Neutrophil (primary cell): ENCODE measurements around the gene TMC3.
A peak's percentile ranks its signal among the peaks of the same experiment; 100 is the strongest.

ENCODE experiments used
- H3K27ac ChIP-seq: fragments of 200-600 bp; sonication (generic); 2 replicates; pipeline ENCODE4 v1.5.1; 2016; ENCODE audit warnings: mild to moderate bottlenecking, moderate library complexity
- H3K27me3 ChIP-seq: fragments of 200-600 bp; sonication (generic); 2 replicates; pipeline ENCODE4 v1.6.0; 2016; ENCODE audit warnings: mild to moderate bottlenecking
- H3K36me3 ChIP-seq: fragments of 200-600 bp; sonication (generic); 2 replicates; pipeline ENCODE4 v1.5.1; 2017
- H3K4me1 ChIP-seq, 2 experiments: fragments of 200-600 bp in 1 of 2; sonication (generic) in 1 of 2; 1 replicate in 1 of 2; 2 replicates in 1 of 2; pipeline versions ENCODE4 v1.5.1 to v1.6.1; 2013 to 2016; ENCODE audit warnings: low read depth in 1 of 2, low read length in 1 of 2, mild to moderate bottlenecking in 1 of 2, moderate library complexity in 1 of 2; ENCODE audit not compliant: control insufficient read depth in 1 of 2, insufficient read depth in 1 of 2
- H3K4me3 ChIP-seq, 2 experiments: fragments of 200-600 bp in 1 of 2; sonication (generic) in 1 of 2; 1 replicate in 1 of 2; 2 replicates in 1 of 2; pipeline ENCODE4 v1.5.1; 2013 to 2016; ENCODE audit warnings: low read depth in 1 of 2, low read length in 1 of 2, mild to moderate bottlenecking in 1 of 2, moderate library complexity in 1 of 2
- H3K9me3 ChIP-seq: fragments of 200-600 bp; sonication (generic); 2 replicates; pipeline ENCODE4 v1.5.1; 2016
- CTCF ChIP-seq: fragments of 200-600 bp; sonication (generic); IDR thresholded peaks from 2 replicates; pipeline ENCODE4 v1.5.1; 2016; ENCODE audit warnings: antibody characterized with exemption

Gene TMC3

GRCh38 chr15:81294516-81294880 lies 79.5 kb downstream of the TMC3 start:
- H3K27ac ChIP-seq, result peak overlapping the region; percentile 96
- H3K9me3 ChIP-seq, result no peaks in the 10 kb centered on the region
- peak overlapping the region; percentile 51 to 86 for H3K4me3 ChIP-seq
- H3K36me3 ChIP-seq, result peaks cover 5% of the 10 kb centered on the region
- no peak for TF ChIP-seq CTCF
- no peaks in the 10 kb centered on the region for H3K27me3 ChIP-seq
- H3K4me1 ChIP-seq, result peaks cover 64 to 78% of the 10 kb centered on the region in 2 experiments

GRCh38 chr15:81293728-81294515 lies 80.1 kb downstream of the TMC3 start:
- no peak for TF ChIP-seq CTCF
- Histone ChIP-seq H3K27ac (peak overlapping the region; percentile 96), H3K4me3 (peak overlapping the region; percentile 51 to 86), H3K27me3 (no peaks in the 10 kb centered on the region), H3K9me3 (no peaks in the 10 kb centered on the region), H3K36me3 (no peaks in the 10 kb centered on the region), H3K4me1 (peaks cover 58 to 72% of the 10 kb centered on the region in 2 experiments)

- no peaks in the 10 kb centered on the region for H3K36me3 ChIP-seq
- peaks cover 65 to 68% of the 10 kb centered on the region in 2 experiments for H3K4me1 ChIP-seq
- no peaks in the 10 kb centered on the region for H3K9me3 ChIP-seq
- H3K4me3 ChIP-seq, result peak overlapping the region in 1 of 2 experiments; percentile 8
- TF ChIP-seq CTCF, result no peak
- H3K27ac ChIP-seq, result peak overlapping the region; percentile 96
- H3K27me3 ChIP-seq, result no peaks in the 10 kb centered on the region
Measured at GRCh38 chr15:81292523-81293001, 81.5 kb downstream of the TMC3 start.

GRCh38 chr15:81291916-81292522 lies 82.0 kb downstream of the TMC3 start:
- Histone ChIP-seq H3K27me3 (no peaks in the 10 kb centered on the region), H3K27ac (peak overlapping the region; percentile 96), H3K36me3 (no peaks in the 10 kb centered on the region), H3K4me1 (peaks cover 68 to 73% of the 10 kb centered on the region in 2 experiments), H3K9me3 (no peaks in the 10 kb centered on the region), H3K4me3 (peak overlapping the region in 1 of 2 experiments; percentile 8)
- no peak for TF ChIP-seq CTCF

GRCh38 chr15:81289910-81290309 lies 84.1 kb downstream of the TMC3 start:
- Histone ChIP-seq H3K9me3 (no peaks in the 10 kb centered on the region), H3K27ac (no peak overlapping the region), H3K4me3 (no peak overlapping the region), H3K27me3 (no peaks in the 10 kb centered on the region), H3K4me1 (peaks cover 63 to 73% of the 10 kb centered on the region in 2 experiments), H3K36me3 (no peaks in the 10 kb centered on the region)
- no peak for TF ChIP-seq CTCF
